ENCODE data around the gene MAP2K5. TPM values are rescaled to one million over a fixed set of nuclear protein-coding genes. Genes with fewer than 3 reads are reported as not detected.

MAP2K5 gene
- total and polyA plus RNA-seq, 9 of the 15 experiments (the other 6 are each of a cell fraction or from before 2014, with no cell fraction given) = 0.41 to 16.5 (median 7.5) TPM

DNA sequence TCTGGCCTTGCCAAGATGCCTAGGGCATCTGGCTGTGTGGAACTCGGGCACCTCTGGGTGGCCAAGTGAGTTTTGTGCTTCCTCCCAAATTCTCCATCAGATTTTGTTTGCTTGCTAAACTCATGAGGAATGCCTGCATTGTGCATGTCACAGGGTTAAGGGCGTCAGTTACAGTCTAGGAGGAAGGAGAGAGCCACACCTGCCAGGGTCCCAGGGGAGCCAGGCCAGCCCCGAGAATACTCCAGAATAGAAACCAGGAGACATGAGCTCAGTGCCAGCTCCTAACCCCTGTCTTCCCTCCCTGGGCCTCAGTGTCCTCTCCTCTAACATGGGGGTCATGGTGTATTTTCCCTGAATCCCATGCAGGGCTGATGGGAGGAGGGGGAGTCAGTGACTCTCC is 260.8 kb downstream of the MAP2K5 start:
- BruUV-seq (replicated peaks) = no TSS peak
- no peak overlapping the region for H3K27ac ChIP-seq (ENCODE audit: extremely low read depth, low read depth, low read length)
- POLR2A ChIA-PET = interaction anchor here (1.0 kb wide), 1 partner anchor 23 kb away, joined by 3 read pairs; no protein-coding TSS in a partner anchor
- no peaks in the 10 kb centered on the region for H3K79me2 ChIP-seq (ENCODE audit: control insufficient read depth, insufficient read depth, low read length)
- DNase-seq (ENCODE audit: extremely low read depth in 1 of 4, low spot score in 3 of 4) (no peak), ATAC-seq (no peak), FAIRE-seq (no peak)
- intact Hi-C loops (cut with micrococcal nuclease) (no loop called here), in situ Hi-C loops (cut with MboI) (no loop called here)
- H3K9ac ChIP-seq (ENCODE audit: insufficient read depth in 1 of 2, low read depth in 2 of 2, low read length in 2 of 2) = no peak overlapping the region
- H3K4me2 ChIP-seq (ENCODE audit: insufficient read depth, low read length) = no peak overlapping the region
- CTCF ChIA-PET (ENCODE audit: low intra/inter-chr PET ratio) = no interaction called here
- H2AFZ ChIP-seq (ENCODE audit: low read depth, low read length) = no peak overlapping the region
- H4K20me1 ChIP-seq (replicated peaks; ENCODE audit: control insufficient read depth, insufficient read depth, low read length) = peaks cover 11% of the 10 kb centered on the region; the same call in 1 of the 2 replicates
- H3K27me3 ChIP-seq (ENCODE audit: control insufficient read depth in 2 of 2, insufficient read depth in 2 of 2, low read length in 2 of 2) = no peaks in the 10 kb centered on the region
- H3K9me1 ChIP-seq (ENCODE audit: control insufficient read depth, insufficient read depth, low read length) = peaks cover 11% of the 10 kb centered on the region
- no peaks in the 10 kb centered on the region for H3K9me3 ChIP-seq (replicated peaks; ENCODE audit: control insufficient read depth, insufficient read depth, low read depth, low read length)
- 15% methylated on average over 1 of the region's 3 CpGs for WGBS (ENCODE audit: insufficient coverage, low coverage, missing lambda C conversion rate)
- TF ChIP-seq, protein P1, sequence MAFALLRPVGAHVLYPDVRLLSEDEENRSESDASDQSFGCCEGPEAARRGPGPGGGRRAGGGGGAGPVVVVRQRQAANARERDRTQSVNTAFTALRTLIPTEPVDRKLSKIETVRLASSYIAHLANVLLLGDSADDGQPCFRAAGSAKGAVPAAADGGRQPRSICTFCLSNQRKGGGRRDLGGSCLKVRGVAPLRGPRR (CRISPR knock-in tag; IDR thresholded peaks at IDR 0.05) = no peak
- TF ChIP-seq ZBED1 (IDR thresholded peaks at IDR 0.05) (no peak), ZNF695 (CRISPR knock-in tag; IDR thresholded peaks at IDR 0.05) (no peak), ETS2 (tag; IDR thresholded peaks at IDR 0.05; ENCODE audit: borderline replicate concordance, poor library complexity, severe bottlenecking) (no peak), ZNF134 (CRISPR knock-in tag; conservative IDR thresholded peaks at IDR 0.05) (no peak)
- peaks cover 17 to 35% of the 10 kb centered on the region in 2 experiments for H3K4me1 ChIP-seq (replicated peaks in 1 of 2; ENCODE audit: control insufficient read depth in 2 of 2, insufficient read depth in 2 of 2, low read length in 2 of 2)
- no peak overlapping the region for H3K4me3 ChIP-seq
- H3K36me3 ChIP-seq (ENCODE audit: control insufficient read depth, insufficient read depth, low read length) = no peaks in the 10 kb centered on the region
